ENCODE measurements around the gene PCSK1. TPM values are rescaled to one million over a fixed set of nuclear protein-coding genes. Genes with fewer than 3 reads are reported as not detected.

The PCSK1 gene
- total RNA-seq, 6 experiments from 2014 or later, result not detected

GRCh38 chr5:96408841-96409538 lies 24.1 kb downstream of the PCSK1 start:
- 86% methylated on average over 13 of the region's 13 CpGs for WGBS (ENCODE audit: insufficient coverage, low coverage, low lambda C conversion rate, missing lambda C conversion rate)
- ATAC-seq (no peak), DNase-seq (no peak)
- TF ChIP-seq CTCF (IDR thresholded peaks at IDR 0.05) (no peak), POLR2A (IDR thresholded peaks at IDR 0.05) (no peak)
- H3K27ac ChIP-seq, result no peak overlapping the region
- H3K4me1 ChIP-seq, result no peaks in the 10 kb centered on the region
- H3K36me3 ChIP-seq, result no peaks in the 10 kb centered on the region
- intact Hi-C loops (cut with DNase I), result no loop called here
- H3K4me3 ChIP-seq, result no peak overlapping the region
- H3K27me3 ChIP-seq, result no peaks in the 10 kb centered on the region
- H3K9me3 ChIP-seq, result no peaks in the 10 kb centered on the region

- Histone ChIP-seq H3K36me3 (no peaks in the 10 kb centered on the region), H3K4me3 (no peak overlapping the region), H3K27ac (no peak overlapping the region), H3K27me3 (no peaks in the 10 kb centered on the region), H3K9me3 (no peaks in the 10 kb centered on the region), H3K4me1 (no peaks in the 10 kb centered on the region)
- intact Hi-C loops (cut with DNase I), result no loop called here
- DNase-seq (no peak), ATAC-seq (no peak)
- TF ChIP-seq POLR2A (IDR thresholded peaks at IDR 0.05) (no peak), CTCF (IDR thresholded peaks at IDR 0.05) (no peak)
- WGBS (ENCODE audit: insufficient coverage, low coverage, low lambda C conversion rate, missing lambda C conversion rate), result 72% methylated on average over 9 of the region's 13 CpGs
Observed at GRCh38 chr5:96408210-96408777, 24.8 kb downstream of the PCSK1 start.

GRCh38 chr5:96407436-96407835 lies 25.6 kb downstream of the PCSK1 start:
- ATAC-seq (no peak), DNase-seq (no peak)
- Histone ChIP-seq H3K4me1 (no peaks in the 10 kb centered on the region), H3K36me3 (no peaks in the 10 kb centered on the region), H3K4me3 (no peak overlapping the region), H3K27me3 (no peaks in the 10 kb centered on the region), H3K27ac (no peak overlapping the region), H3K9me3 (no peaks in the 10 kb centered on the region)
- TF ChIP-seq POLR2A (IDR thresholded peaks at IDR 0.05), result no peak
- TF ChIP-seq CTCF (IDR thresholded peaks at IDR 0.05), result no peak
- intact Hi-C loops (cut with DNase I), result no loop called here

GRCh38 chr5:96404191-96404867 lies 28.7 kb downstream of the PCSK1 start:
- H3K4me3 ChIP-seq, result no peak overlapping the region
- no peaks in the 10 kb centered on the region for H3K27me3 ChIP-seq
- 71% methylated on average over 3 of the region's 3 CpGs for WGBS (ENCODE audit: insufficient coverage, low coverage, low lambda C conversion rate, missing lambda C conversion rate)
- H3K27ac ChIP-seq, result no peak overlapping the region
- no peak for DNase-seq
- H3K36me3 ChIP-seq, result no peaks in the 10 kb centered on the region
- no peak for ATAC-seq
- TF ChIP-seq POLR2A (IDR thresholded peaks at IDR 0.05) (no peak), CTCF (IDR thresholded peaks at IDR 0.05) (no peak)
- no peaks in the 10 kb centered on the region for H3K9me3 ChIP-seq
- H3K4me1 ChIP-seq, result no peaks in the 10 kb centered on the region
- intact Hi-C loops (cut with DNase I), result no loop called here

Data from right lobe of liver (tissue), 6 donors.